Germinal center (tissue), 1 donor: ENCODE results near the gene CNP.

ENCODE experiments used
- DNase-seq: peaks from one replicate; pipeline ENCODE4 v3.0.0; 2012; ENCODE audit warnings: mixed read lengths, low spot score

Gene CNP

GRCh38 chr17:41942626-41943373, 23.8 kb upstream of the CNP start:
- DNase-seq: no peak

GRCh38 chr17:41943492-41943891, 23.1 kb upstream of the CNP start:
- DNase-seq: no peak

- no peak for DNase-seq
These were observed 21.7 kb upstream of the CNP start for GRCh38 chr17:41944943-41945342.

- no peak for DNase-seq
These were observed 17.7 kb upstream of the CNP start for GRCh38 chr17:41948762-41949460.

- DNase-seq: no peak
These were observed 10.1 kb upstream of the CNP start for GRCh38 chr17:41956522-41956921.

- no peak for DNase-seq
These were observed 9.3 kb upstream of the CNP start for GRCh38 chr17:41957031-41957868.

- DNase-seq: no peak
These were observed 8.6 kb upstream of the CNP start for GRCh38 chr17:41957869-41958439.

- no peak for DNase-seq
These were observed 7.6 kb upstream of the CNP start for GRCh38 chr17:41959030-41959335.

GRCh38 chr17:41959336-41960095, 7.1 kb upstream of the CNP start:
- DNase-seq: no peak

GRCh38 chr17:41962111-41962510, 4.5 kb upstream of the CNP start:
- no peak for DNase-seq

GRCh38 chr17:41962768-41963434, 3.7 kb upstream of the CNP start:
- DNase-seq: peak; percentile 79

- peak; percentile 83 for DNase-seq
These were observed 717 bp upstream of the CNP start for GRCh38 chr17:41965694-41966462.

GRCh38 chr17:41967141-41967920, 736 bp downstream of the CNP start:
- peak; percentile 51 for DNase-seq

GRCh38 chr17:41967921-41968578, 1.5 kb downstream of the CNP start:
- DNase-seq: no peak

- DNase-seq: no peak
These were observed 2.1 kb downstream of the CNP start for GRCh38 chr17:41968676-41969075.

- no peak for DNase-seq
These were observed 4.3 kb downstream of the CNP start for GRCh38 chr17:41970901-41971331.

- DNase-seq: no peak
These were observed 5.3 kb downstream of the CNP start for GRCh38 chr17:41971721-41972523.
